Activated CD4-positive, alpha-beta memory T cell treated with anti-CD3 and anti-CD28 coated beads, Interleukin-2, amount 10 ng/mL, durations not matched to agents 7 days and 5 days (primary cell): ENCODE results near the gene CIRBP. TPM values are rescaled to one million over a fixed set of nuclear protein-coding genes. Genes with fewer than 3 reads are reported as not detected.

Experiments
- CTCF ChIA-PET: fragments of 350-600 bp; sonication (Branson Sonifier 250); formaldehyde crosslinking; loops from one replicate; lab custom pipeline; 2021; ENCODE audit warnings: antibody characterized with exemption, inconsistent platforms; lab: Charles Lee
- POLR2A ChIA-PET: fragments of 350-600 bp; sonication (Branson Sonifier 250); formaldehyde crosslinking; loops from one replicate; lab custom pipeline; 2021; ENCODE audit warnings: antibody characterized with exemption; lab: Charles Lee
- DNase-seq: peaks from one replicate; pipeline ENCODE4 v3.0.0-alpha.2; 2020
- H3K27ac Mint-ChIP-seq: one replicate; pipeline ENCODE4 v1.8.0; 2021; ENCODE audit warnings: mild to moderate bottlenecking, mixed read lengths
- H3K27me3 Mint-ChIP-seq: one replicate; pipeline ENCODE4 v1.8.0; 2021; ENCODE audit warnings: mixed read lengths
- H3K36me3 Mint-ChIP-seq: one replicate; pipeline ENCODE4 v1.8.0; 2021; ENCODE audit warnings: low read depth, mixed read lengths
- H3K4me1 Mint-ChIP-seq: one replicate; pipeline ENCODE4 v1.8.0; 2021; ENCODE audit warnings: mixed read lengths
- H3K4me3 Mint-ChIP-seq: one replicate; pipeline ENCODE4 v1.8.0; 2021; ENCODE audit warnings: mild to moderate bottlenecking, mixed read lengths
- H3K9me3 Mint-ChIP-seq: one replicate; pipeline ENCODE4 v1.8.0; 2021; ENCODE audit warnings: mixed read lengths
- total RNA-seq, 2 experiments: library from RNA; stranded (reverse); gene quantifications; one replicate each; pipeline ENCODE4 v1.2.3, GENCODE V29; 2021

CIRBP gene
- total RNA-seq, 2 experiments from 2014 or later = 203 to 204 TPM

DNA sequence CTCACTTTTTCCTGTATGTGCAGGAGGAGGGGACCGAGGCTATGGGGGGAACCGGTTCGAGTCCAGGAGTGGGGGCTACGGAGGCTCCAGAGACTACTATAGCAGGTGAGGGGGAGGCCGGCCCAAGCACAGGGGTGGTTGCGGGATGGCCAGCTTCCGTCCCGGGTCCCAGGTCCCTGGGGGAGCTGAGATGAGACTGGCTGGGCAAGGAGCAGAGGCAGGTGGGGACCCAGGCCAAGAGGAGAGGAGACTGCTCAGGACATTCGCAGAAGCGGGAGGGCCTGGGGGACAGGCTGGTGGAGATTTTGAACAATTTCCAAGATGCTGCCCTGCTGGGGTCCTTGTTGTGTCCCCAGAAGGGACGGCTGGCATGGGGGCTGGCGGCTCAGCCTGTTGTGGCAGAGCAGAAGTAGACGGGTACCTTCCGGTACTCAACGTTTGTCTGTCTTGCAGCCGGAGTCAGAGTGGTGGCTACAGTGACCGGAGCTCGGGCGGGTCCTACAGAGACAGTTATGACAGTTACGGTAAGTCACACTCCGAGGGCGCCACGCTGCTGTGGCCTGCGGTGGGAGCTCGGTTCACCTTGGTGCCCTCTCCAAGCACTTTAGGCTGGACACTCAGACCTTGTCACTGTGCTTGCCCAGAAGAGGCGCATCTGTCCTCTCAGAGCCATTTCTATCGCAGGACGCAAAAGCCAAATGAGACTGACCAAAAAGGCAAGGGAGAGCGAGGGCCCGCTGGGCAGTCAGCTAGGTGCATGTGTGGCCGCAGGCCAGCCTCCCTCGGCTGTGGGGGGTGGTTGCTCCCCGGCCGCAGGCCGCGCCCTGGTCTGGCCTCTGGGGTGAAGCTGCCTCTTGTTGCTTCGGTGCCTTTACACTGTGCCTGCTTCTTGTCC lies 2.6 kb downstream of the CIRBP start:
- CTCF ChIA-PET = interaction anchor here (0.6 to 1.9 kb wide), 3 partner anchors 27 to 137 kb away, joined by 3 to 6 read pairs (median 3); no protein-coding TSS in a partner anchor
- H3K27me3 Mint-ChIP-seq = peaks cover 3% of the 10 kb centered on the region
- H3K4me1 Mint-ChIP-seq = peaks cover 64% of the 10 kb centered on the region
- peaks cover 49% of the 10 kb centered on the region for H3K36me3 Mint-ChIP-seq
- no peaks in the 10 kb centered on the region for H3K9me3 Mint-ChIP-seq
- H3K27ac Mint-ChIP-seq = peak overlapping the region; percentile 85
- POLR2A ChIA-PET = interaction anchor here (1.1 to 2.5 kb wide), 4 partner anchors 11 to 31 kb away, joined by 3 to 16 read pairs (median 7); no protein-coding TSS in a partner anchor
- no peak for DNase-seq
- peak overlapping the region; percentile 91 for H3K4me3 Mint-ChIP-seq

DNA sequence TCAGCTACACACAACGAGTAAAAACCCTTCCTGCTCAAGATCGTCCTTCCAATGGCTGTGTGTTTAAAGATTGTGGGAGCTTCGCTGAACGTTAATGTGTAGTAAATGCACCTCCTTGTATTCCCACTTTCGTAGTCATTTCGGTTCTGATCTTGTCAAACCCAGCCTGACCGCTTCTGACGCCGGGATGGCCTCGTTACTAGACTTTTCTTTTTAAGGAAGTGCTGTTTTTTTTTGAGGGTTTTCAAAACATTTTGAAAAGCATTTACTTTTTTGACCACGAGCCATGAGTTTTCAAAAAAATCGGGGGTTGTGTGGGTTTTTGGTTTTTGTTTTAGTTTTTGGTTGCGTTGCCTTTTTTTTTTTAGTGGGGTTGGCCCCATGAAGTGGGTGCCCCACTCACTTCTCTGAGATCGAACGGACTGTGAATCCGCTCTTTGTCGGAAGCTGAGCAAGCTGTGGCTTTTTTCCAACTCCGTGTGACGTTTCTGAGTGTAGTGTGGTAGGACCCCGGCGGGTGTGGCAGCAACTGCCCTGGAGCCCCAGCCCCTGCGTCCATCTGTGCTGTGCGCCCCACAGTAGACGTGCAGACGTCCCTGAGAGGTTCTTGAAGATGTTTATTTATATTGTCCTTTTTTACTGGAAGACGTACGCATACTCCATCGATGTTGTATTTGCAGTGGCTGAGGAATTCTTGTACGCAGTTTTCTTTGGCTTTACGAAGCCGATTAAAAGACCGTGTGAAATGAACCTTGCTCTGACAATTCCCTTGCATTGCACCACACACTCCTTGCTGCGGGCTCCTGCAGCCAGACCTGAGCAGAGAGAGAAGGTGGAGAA lies 3.5 kb downstream of the CIRBP start:
- ChIA-PET POLR2A (interaction anchor here (1.0 to 2.5 kb wide), 6 partner anchors 12 to 380 kb away, joined by 3 to 16 read pairs (median 4); partner anchors contain the start of genes MED16 and RNU6-9), CTCF (interaction anchor here (1.4 to 1.9 kb wide), 3 partner anchors 28 to 111 kb away, joined by 3 to 14 read pairs (median 6); no protein-coding TSS in a partner anchor)
- Mint-ChIP-seq H3K4me1 (peaks cover 60% of the 10 kb centered on the region), H3K9me3 (no peaks in the 10 kb centered on the region), H3K36me3 (peaks cover 52% of the 10 kb centered on the region), H3K4me3 (peak overlapping the region; percentile 41), H3K27ac (peak overlapping the region; percentile 68), H3K27me3 (no peaks in the 10 kb centered on the region)
- DNase-seq = no peak

DNA sequence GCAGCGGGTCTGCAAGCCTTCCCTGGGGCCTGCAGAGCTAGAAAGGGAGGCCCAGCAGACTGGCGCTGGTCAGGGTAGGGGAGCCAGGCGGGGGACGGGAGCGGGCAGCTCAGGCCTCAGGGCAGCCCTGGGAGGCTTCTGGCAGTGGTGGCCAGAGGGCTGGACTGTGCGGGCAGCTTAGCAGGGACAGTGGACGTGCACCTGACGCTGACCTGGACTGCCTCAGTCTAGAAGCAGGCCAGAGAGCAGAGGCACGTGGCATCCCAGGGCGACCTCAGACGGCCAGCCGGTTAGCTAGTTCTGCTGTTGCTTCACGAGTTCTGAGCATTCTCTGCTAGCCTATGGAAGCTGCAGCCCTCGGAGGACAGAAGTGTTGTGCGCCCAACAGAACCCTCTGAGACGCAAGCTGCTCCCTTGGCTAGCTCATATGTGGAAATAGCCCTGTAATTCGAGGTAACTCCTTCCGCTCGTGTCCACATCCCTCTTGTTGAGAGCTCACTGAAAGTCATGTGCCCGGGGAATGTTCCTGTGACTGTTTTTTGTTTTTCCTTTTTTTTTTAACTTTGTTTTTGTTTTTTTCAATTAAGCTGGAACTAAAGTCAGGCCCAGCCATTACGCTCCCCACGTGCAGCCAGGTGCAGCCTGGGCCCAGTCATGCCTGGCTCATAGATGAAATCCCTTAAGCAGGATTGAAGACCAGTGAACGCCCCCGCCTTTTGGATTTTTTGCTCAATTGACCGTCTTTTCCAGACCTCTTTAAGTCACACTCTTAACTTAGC lies 4.3 kb downstream of the CIRBP start:
- Mint-ChIP-seq H3K27ac (peak overlapping the region; percentile 72), H3K4me3 (peak overlapping the region; percentile 14), H3K9me3 (no peaks in the 10 kb centered on the region), H3K36me3 (peaks cover 57% of the 10 kb centered on the region), H3K27me3 (no peaks in the 10 kb centered on the region), H3K4me1 (peaks cover 59% of the 10 kb centered on the region)
- no peak for DNase-seq
- CTCF ChIA-PET = interaction anchor here (1.4 to 1.5 kb wide), 2 partner anchors 30 to 110 kb away, joined by 3 to 14 read pairs; no protein-coding TSS in a partner anchor
- POLR2A ChIA-PET = interaction anchor here (1.0 to 2.5 kb wide), 6 partner anchors 13 to 380 kb away, joined by 3 to 16 read pairs (median 4); partner anchors contain the start of genes MED16 and RNU6-9

DNA sequence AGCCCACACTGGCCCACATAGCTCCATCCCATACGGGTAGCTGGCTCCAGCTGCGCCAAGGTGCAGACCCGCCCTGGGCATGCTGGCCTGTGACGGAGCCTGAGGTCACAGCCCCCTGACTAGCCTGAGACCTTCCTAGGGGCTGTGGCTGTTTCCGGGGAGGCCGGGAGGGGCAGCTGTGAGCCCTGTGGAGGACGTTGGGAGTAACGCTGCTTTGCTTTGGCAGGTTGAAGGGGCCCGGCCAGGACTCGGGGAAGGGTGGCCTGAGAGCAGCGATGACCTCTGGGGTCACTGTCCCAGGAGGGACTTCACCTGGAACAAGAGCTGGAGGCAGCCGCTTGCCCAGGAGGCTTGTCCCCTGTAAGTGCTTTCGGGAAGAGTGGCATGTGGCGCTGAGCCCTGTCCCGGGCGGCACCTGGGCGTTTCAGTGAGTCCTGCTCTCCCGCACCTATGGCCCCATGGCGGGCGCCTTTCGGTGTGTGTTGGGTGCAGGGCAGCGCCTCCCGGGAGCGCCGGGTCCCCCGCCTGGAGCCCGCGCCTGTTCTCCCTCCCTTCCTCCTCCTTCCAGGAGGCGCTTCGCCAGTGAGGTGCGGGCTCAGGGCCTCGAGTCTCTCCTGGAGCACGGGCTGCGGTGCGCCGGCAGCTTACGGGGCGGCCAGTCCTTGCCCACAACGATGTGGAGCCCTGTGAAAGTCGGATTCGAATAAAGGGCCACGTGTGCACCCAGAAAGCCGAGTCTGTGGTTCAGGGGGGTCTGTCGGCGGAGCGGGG lies 5.1 kb downstream of the CIRBP start:
- POLR2A ChIA-PET = interaction anchor here (0.6 to 2.5 kb wide), 7 partner anchors 21 to 381 kb away, joined by 3 to 16 read pairs (median 3); partner anchors contain the start of genes MED16 and RNU6-9
- H3K4me1 Mint-ChIP-seq = peaks cover 52% of the 10 kb centered on the region
- no peaks in the 10 kb centered on the region for H3K27me3 Mint-ChIP-seq
- H3K9me3 Mint-ChIP-seq = no peaks in the 10 kb centered on the region
- peaks cover 57% of the 10 kb centered on the region for H3K36me3 Mint-ChIP-seq
- peak overlapping the region; percentile 62 for H3K4me3 Mint-ChIP-seq
- CTCF ChIA-PET = interaction anchor here (0.6 to 2.1 kb wide), 4 partner anchors 30 to 625 kb away, joined by 3 to 23 read pairs (median 8); no protein-coding TSS in a partner anchor
- no peak for DNase-seq
- H3K27ac Mint-ChIP-seq = peak overlapping the region; percentile 72

DNA sequence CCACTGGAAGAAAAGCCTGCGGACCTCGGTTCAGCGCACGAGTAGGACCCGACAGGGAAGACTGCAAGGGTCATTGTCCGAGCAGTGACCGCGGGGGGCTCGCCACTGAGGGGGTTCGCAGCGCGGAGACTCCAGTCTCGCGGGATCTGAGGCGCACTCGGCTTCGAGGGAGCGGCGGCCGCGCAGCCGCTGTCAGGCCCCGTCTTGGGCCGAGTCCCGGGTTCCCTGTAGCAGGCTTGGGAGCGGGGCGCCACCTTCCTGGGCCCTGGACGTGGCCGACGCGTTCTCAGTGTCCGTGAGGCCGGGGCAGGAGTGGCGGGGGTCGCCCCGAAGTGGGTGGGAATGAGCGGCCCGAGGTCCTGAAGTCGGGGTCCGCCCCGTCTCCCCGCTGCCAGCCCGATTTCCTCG lies 5.7 kb downstream of the CIRBP start:
- peaks cover 56% of the 10 kb centered on the region for H3K4me1 Mint-ChIP-seq
- DNase-seq = no peak
- no peaks in the 10 kb centered on the region for H3K9me3 Mint-ChIP-seq
- peak overlapping the region; percentile 69 for H3K27ac Mint-ChIP-seq
- peak overlapping the region; percentile 62 for H3K4me3 Mint-ChIP-seq
- CTCF ChIA-PET = interaction anchor here (0.5 to 2.1 kb wide), 4 partner anchors 8 to 625 kb away, joined by 3 to 23 read pairs (median 8); no protein-coding TSS in a partner anchor
- H3K27me3 Mint-ChIP-seq = no peaks in the 10 kb centered on the region
- POLR2A ChIA-PET = interaction anchor here (0.6 to 1.8 kb wide), 11 partner anchors 9 to 403 kb away, joined by 3 to 15 read pairs (median 4); partner anchors contain the start of gene ATP5F1D
- peaks cover 59% of the 10 kb centered on the region for H3K36me3 Mint-ChIP-seq

DNA sequence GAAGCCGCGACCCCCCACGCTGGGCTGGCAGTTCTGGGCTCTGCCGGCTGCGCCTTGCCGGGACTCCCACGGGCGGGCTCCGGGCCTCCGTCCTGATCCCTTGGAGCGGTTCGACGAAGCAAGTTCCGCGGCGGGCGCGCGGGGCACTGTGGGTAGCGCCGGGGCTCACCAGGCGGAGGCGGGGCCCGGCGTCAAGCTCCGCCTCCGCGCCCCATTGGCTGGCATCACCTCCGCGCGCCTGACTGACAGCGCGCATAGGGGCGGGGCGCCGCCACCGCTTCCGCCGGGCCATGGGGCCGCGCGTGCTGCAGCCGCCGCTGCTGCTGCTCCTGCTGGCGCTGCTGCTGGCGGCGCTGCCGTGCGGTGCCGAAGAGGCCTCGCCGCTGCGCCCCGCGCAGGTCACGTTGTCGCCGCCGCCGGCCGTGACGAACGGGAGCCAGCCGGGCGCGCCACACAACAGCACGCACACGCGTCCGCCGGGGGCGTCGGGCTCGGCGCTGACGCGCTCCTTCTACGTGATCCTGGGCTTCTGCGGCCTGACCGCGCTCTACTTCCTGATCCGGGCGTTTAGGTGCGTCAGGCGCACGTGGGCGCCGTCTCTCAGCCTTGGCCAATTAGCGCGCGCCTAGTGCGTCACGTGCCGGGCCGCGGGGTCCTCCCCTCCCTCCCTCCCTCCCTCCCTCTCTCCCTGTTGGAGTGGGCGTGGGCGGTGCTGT lies 6.3 kb downstream of the CIRBP start, which contains the start of gene FAM174C:
FAM174C (plus strand) TSS at position 271 of the 716 bp plus-strand sequence; CDS start at position 291, 20 bp downstream.
- peak; percentile 96 for DNase-seq
- CTCF ChIA-PET = interaction anchor here (0.5 to 2.1 kb wide), 3 partner anchors 9 to 197 kb away, joined by 4 to 23 read pairs (median 12); no protein-coding TSS in a partner anchor
- Mint-ChIP-seq H3K9me3 (no peaks in the 10 kb centered on the region), H3K4me3 (peak within 1 kb of the TSS; percentile 82), H3K27ac (peak within 1 kb of the TSS; percentile 96), H3K4me1 (peaks cover 55% of the 10 kb centered on the region), H3K27me3 (no peaks in the 10 kb centered on the region), H3K36me3 (peaks cover 56% of the 10 kb centered on the region)
- POLR2A ChIA-PET = interaction anchor here (0.6 to 1.8 kb wide), 10 partner anchors 9 to 403 kb away, joined by 3 to 15 read pairs (median 4); partner anchors contain the start of gene ATP5F1D

DNA sequence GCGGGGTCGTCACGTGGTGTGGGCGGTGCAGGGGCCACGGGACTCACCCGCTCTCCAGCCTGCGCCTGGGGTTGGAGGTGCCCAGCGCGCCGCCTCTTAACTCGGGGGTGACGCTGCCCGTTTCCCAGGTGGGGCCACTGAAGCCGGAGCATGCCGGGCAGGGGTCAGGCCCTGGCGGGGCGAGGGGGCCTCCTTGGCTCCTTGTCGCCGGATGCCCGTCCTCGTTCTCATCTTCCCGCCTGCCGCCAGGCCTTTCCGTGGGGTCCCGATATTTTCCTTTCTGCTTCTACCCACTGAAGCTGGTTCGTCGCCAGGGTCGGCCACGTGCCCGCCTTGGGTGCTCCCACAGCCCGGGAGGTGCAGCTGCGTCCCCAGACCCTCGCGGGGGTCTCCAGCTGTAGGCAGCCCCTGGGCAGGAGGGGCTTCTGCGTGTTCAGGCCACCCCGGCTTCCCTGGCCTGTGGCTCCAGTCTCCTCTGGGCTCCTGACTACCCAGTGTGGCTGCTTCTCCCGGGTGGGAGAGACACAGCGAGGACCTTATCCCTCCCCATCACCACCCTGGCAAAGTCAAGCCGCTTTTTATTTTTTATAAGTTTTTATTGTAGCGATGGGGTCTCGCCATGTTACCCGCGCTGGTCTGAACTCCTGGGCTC lies 7.0 kb downstream of the CIRBP start:
- H3K36me3 Mint-ChIP-seq = peaks cover 50% of the 10 kb centered on the region
- H3K4me3 Mint-ChIP-seq = peak overlapping the region; percentile 82
- H3K27ac Mint-ChIP-seq = peak overlapping the region; percentile 96
- no peaks in the 10 kb centered on the region for H3K9me3 Mint-ChIP-seq
- ChIA-PET POLR2A (interaction anchor here (1.8 kb wide), 1 partner anchor 10 kb away, joined by 15 read pairs; no protein-coding TSS in a partner anchor), CTCF (interaction anchor here (2.1 kb wide), 1 partner anchor 32 kb away, joined by 23 read pairs; no protein-coding TSS in a partner anchor)
- H3K27me3 Mint-ChIP-seq = no peaks in the 10 kb centered on the region
- no peak for DNase-seq
- H3K4me1 Mint-ChIP-seq = peaks cover 48% of the 10 kb centered on the region

DNA sequence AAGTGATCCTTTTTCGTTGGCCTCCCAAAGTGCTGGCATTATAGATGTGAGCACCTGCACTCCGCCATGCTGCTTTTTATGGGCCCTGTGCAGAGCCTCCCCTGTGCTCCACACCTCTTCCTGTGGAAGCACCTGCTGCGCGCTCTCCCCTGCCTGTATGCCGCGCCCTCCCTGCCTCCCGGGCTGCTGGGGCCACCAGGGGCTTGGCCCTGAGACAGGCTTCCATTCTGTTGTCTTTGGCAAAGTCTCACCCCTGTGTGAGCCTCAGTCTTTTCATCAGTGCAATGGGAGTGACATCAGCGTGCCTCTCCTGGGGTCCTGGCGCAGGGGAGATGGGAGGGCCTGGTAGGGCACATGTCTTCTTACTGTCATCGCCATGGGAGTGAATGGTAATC lies 7.5 kb downstream of the CIRBP start:
- H3K27ac Mint-ChIP-seq = peak overlapping the region; percentile 96
- DNase-seq = no peak
- H3K36me3 Mint-ChIP-seq = peaks cover 45% of the 10 kb centered on the region

DNA sequence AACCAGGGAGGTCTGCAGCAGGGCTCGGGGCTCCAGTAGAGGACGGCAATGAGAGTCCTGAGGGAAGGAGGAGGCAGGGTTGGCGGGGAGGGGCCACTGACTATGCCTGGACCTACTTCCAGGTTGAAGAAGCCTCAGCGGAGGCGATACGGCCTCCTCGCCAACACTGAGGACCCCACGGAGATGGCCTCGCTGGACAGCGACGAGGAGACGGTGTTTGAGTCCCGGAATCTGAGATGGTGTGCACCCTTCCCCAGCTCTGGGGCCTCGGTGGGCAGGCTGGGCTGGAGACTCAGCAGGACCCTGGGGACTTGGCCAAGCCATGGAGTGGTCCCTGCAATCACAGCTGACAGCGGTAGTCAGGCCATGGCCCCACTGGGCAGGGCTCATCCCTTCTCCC lies 7.9 kb downstream of the CIRBP start:
- Mint-ChIP-seq H3K4me3 (peak overlapping the region; percentile 82), H3K36me3 (peaks cover 40% of the 10 kb centered on the region), H3K4me1 (peaks cover 39% of the 10 kb centered on the region), H3K9me3 (no peaks in the 10 kb centered on the region), H3K27me3 (no peaks in the 10 kb centered on the region), H3K27ac (peak overlapping the region; percentile 96)
- CTCF ChIA-PET = interaction anchor here (1.2 kb wide), 1 partner anchor 32 kb away, joined by 3 read pairs; no protein-coding TSS in a partner anchor
- DNase-seq = no peak
- POLR2A ChIA-PET = interaction anchor here (4.0 kb wide), 1 partner anchor 8 kb away, joined by 22 read pairs; the partner anchor contains the start of gene CIRBP

More for the DNA sequence above, 7.5 kb downstream of the CIRBP start:
- Mint-ChIP-seq H3K4me1 (peaks cover 43% of the 10 kb centered on the region), H3K9me3 (no peaks in the 10 kb centered on the region), H3K27me3 (no peaks in the 10 kb centered on the region), H3K4me3 (peak overlapping the region; percentile 82)
- POLR2A ChIA-PET = interaction anchor here (1.8 kb wide), 1 partner anchor 11 kb away, joined by 15 read pairs; no protein-coding TSS in a partner anchor
- CTCF ChIA-PET = interaction anchor here (2.1 kb wide), 1 partner anchor 33 kb away, joined by 23 read pairs; no protein-coding TSS in a partner anchor
